Stimulated activated CD4-positive, alpha-beta T cell treated with anti-CD3 and anti-CD28 coated beads, Interleukin-15, amount 100 ng/mL, for 48 hours (primary cell): ENCODE data around the gene CDC42EP5.
"Not testable (repeated sequence)": the region's sequence is repeated elsewhere in the genome, so short reads cannot be mapped to it uniquely, and the experiment has no call there.

Experiments used
- DNase-seq, 2 donors: peaks; one replicate each; pipeline ENCODE4 v3.0.0-alpha.2; 2020; ENCODE audit warnings: low read depth in 2 of 2

The CDC42EP5 gene

DNA sequence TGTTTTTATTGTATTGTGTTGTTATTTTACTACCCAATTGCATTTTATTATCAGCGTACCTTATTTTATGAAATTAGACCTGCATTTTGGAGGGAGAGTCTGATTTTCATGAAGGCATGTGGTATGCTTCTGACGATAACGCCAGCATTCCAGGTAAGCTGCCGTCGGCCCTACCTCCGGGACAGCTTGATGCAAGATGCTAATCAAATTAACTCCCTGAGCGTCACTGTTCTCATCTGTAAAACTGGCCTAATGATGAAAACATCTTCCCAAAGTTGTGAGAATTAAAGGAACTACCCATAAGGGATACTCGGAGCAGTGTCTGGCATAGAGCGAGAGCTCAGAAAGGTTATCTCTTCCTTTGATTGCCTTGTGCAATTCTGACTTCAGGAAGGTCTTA, 16.7 kb upstream of the CDC42EP5 start:
- DNase-seq, result no peak

DNA sequence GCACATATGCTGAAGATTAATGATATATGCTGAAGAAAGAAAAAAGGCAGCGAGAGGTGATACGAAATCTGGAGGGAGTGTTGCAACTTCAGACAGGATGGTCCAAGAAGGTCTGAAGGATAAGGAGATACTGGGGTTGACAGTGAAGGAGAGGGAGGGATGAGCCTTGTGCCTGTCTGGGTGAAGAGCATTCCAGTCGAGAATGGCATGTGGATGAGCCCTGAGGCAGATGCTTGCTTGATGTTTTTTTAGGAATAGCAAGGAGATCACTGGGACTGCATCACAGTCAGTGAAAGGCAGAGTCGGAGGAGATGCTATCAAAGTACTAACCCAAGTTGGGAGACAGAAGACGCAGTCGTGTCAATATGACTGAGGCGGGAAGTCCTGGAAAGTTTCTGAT, 16.2 kb upstream of the CDC42EP5 start:
- DNase-seq, result no peak

DNA sequence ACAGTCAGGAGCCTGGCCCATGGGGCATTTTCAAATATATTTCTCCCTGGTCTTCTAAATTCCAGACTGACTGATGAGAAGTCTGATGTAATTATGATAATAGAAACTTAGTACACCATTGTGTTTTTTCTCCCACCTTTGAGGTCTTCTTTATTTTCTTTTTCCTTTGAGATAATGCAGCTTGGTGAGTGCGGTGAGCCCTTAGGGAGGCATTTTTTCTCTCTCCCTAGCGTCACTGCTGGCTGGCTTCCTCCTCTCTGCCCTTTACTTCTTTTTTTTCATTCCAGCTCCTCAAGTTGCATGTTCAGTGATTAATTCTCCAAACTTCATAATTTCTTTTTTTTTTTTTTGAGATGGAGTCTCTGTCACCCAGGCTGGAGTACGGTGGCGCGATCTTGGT, 12.8 kb upstream of the CDC42EP5 start:
- no peak for DNase-seq

DNA sequence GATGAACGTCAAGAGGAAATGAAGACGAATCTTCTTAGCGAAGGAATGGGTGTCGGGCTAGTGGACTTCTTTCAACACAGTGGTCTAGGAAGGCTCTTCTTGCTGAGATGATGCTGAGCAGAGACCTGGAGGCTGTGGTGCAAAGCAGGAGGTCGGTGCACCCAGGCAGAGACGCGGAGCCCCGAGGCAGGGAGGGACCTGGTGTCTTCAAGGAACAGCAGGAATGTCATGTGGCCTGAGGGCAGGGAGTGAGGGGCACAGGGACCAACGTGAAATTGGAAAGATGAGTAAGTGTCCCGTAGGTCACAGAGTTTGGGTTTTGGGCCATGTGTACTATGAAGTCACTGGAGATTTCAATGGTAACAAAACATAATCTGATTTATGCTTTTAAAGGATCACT, 11.4 kb upstream of the CDC42EP5 start:
- DNase-seq, result no peak

DNA sequence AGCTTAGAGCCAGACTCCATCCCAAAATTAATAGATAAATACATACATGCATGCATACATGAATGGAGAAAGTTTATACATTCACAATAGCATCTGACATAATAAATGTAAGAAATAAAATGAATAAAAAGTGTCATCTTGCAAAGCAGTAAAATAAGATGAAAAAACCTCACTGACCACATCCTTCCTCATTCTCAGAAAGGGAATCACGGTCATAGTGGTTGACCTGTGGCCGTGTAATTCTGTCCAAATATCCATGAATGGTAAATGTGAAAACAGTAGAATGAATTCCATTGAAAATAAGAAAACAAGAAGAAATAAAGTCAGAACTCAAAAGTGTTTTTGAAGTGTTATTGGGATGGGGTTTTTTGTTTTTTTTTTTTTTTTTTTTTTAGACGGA, 9.8 kb upstream of the CDC42EP5 start:
- DNase-seq, result no peak

DNA sequence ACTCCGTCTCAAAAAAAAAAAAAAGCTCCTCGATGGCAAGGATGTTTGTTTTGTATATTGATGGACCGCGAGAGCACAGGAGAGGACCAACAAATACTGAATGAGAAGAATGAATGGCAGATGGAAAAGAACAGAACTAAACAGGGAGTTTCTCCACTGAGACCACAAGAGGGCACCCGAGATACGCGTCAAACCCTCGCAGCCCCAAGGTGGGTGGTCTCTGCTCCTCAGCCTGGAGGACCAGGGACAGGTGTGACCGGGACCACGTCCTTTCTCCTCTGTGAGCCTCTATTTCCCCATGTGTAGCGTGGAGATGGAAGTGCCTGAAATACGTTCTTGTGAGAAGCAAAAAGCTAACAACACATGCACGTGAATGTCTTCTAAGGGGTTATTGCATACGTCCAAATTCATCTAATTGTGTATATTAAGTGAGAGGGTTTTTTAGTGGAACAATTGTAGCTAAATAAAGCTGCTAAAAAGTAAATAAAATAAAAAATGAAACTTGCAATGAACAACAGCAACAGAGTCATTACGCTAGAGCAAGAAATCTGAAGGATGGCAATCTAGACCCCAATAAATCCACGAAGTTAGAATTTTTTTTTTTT, 8.3 kb upstream of the CDC42EP5 start:
- no peak for DNase-seq

DNA sequence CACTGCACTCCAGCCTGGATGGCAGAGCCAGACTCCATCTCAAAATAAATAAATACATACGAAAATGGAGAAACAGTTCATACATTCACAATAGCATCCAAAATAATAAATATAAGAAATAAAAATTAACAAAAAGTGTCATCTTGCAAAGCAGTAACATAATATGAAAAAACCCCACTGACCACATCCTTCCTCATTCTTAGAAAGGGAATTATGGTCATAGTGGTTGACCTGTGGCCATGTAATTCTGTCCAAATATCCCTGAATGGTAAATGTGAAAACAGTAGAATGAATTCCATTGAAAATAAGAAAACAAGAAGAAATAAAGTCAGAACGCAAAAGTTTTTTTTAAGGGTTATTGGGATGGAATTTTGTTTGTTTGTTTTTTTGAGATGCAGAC, 7.0 kb upstream of the CDC42EP5 start:
- DNase-seq, result no peak

DNA sequence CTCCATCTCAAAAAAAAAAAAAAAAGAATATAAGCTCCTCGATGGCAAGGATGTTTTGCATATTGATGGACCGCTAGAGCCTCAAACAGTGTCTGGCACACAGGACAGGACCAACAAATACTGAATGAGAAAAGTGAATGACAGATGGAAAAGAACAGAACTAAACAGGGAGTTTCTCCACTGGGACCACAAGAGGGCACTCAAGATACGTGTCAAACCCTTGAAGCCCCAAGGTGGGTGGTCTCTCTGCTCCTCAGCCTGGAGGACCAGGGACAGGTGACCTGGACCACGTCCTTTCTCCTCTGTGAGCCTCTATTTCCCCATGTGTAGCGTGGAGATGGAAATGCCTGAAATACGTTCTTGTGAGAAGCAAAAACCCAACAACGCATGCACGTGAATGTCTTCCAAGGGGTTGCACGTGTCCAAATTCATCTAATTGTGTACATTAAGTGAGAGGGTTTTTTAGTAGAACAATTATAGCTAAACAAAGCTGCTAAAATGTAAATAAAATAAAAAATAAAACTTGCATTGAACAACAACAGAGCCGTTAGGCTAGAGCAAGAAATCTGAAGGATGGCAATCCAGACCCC, 5.7 kb upstream of the CDC42EP5 start:
- no peak for DNase-seq

DNA sequence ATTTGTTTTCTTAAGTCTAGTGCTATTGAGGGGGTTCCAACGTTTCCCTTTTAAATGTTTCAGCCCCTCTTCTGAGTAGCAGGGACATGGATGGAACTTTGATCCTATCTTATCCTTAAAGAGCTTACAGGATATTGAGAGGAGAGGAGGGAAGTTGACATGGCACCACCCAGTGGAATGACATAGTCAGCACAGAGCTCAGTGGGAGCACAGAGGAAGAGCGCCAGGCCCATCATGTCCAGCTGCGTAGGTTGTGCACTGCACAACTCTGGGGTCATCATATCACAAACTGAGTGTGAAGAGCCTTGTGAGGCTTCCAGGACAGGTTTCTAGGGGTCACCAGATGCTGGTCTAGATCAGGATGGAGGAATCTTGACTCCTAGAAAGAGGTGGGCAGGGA, 4.6 kb upstream of the CDC42EP5 start:
- no peak for DNase-seq

DNA sequence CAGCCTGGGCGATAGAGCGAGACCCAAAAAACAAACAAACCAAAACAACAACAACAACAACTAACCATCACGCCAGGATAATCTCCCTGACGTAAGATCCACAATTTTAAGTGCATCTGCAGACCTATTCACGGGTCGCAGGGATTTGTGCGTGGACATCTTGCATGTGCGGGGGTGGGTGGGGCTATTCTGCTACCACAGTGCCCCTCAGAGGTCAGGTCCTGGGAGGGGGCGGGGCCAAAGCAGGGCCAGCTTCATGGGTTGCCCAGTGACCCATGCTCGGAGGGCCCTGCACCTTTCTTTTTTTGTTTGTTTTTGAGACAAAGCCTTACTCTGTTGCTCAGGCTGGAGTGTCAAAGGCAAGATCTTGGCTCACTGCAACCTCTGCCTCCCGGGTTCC, 2.6 kb upstream of the CDC42EP5 start:
- DNase-seq, result no peak

DNA sequence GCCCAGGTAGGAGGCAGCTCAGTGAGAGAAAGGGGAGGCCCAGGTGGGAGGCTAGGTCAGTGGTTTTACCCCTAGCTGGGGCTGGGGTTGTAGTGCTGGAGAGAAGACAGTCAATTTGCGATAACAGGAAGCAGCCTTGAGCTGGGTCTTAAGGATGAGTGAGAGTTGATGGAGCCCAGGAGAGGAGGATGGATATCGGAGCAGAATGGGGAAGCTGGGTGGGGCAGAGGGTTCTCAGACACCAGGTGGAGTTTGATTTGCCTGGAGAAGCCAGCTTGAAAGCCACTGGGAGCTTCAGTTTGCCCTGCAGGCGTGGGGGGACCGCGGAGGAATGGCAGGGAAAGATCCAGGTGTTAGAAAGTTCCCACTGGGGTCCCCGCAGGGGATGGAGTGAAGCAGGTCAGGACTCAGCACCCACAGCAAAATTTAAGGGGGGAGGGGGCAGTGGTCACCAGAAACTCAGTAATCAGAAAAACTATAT, 836 bp upstream of the CDC42EP5 start:
- DNase-seq, result no peak

DNA sequence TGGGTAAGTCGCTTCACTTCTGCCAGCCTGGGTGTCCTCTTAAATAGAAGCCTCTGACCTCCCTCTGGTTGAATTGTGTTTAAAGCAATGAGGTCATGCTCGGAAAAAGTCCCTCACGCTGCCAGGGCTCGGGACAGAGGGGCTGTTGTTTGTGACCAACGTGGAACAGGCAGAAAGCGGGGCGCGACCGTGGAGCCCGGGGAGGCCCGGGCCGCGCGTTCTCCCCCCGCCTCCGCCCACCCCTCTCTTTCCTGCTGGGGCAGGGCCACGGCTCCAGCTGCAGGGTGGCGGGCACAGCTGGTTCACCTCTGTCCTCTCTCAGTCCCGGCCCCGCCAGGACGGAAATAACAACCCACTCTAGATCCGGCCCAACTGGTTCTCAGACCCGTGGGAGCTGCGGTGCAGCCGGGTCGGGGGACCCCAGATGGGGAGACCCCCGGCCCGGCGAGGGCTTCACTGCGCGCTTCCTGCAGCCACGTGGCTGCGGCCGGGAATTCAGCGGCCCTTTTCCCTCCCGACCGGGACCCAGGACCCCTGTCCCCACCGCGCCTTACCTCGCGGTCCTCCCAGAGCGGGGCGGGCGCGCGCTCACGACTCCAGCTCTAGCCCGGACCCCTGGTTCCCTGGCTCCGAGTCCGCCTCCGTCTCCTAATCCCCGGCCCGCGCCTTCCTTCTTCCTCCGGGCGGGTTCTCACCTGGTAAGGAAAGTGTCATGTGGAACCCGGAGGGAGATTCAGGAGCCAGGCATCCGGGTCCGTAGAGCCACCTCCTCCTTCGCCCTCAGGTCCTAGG, 1.9 kb downstream of the CDC42EP5 start:
- DNase-seq, result no peak

DNA sequence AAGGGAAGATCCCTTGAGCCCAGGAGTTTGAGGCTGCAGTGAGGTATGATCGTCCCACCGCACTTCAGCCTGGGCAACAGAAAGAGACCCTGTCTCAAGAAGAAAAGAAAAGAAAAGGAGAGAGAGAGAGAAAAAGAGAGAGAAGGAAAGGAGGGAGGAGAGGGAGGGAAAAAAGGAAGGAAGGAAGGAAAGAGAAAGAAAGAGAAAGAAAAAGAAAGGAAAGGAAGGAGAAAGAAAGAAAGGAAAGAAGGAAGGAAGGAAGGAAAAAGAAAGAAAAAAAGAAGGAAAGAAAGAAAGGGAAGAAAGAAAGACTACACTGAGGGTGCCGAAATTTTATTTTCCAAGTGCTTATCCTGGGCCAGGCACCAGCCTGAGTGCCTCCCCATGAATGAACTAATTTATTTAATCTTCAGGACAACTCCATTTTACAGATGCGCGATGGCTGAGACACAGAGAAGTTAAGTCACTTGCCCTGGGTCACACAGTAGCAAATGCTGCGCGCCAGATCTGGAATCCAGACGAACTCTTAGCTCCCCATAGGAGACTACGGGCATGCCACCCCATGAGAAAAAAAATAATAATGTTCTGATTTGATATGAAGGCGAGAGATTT, 2.7 kb downstream of the CDC42EP5 start:
- no peak for DNase-seq

DNA sequence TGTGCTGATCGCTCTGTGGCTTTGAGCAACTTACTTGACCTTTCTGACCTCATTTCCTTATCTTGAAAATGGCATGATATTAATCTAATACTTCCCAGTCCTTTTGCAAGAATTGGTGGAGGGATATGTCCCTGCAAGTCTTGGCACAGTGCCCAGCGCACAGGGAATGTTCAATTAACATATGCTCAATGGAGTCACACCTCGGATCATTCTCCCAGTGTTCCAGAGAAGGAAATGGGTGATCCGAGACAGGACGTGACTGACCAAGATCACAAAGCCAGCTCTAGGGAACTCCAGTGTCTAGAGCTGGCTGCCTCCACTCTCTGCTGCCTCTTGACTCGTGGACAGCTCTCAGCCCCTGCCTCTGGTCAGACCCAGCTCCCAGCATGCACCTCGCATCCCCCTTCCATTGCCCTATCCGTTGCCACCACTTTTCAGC, 3.6 kb downstream of the CDC42EP5 start:
- DNase-seq, result no peak

DNA sequence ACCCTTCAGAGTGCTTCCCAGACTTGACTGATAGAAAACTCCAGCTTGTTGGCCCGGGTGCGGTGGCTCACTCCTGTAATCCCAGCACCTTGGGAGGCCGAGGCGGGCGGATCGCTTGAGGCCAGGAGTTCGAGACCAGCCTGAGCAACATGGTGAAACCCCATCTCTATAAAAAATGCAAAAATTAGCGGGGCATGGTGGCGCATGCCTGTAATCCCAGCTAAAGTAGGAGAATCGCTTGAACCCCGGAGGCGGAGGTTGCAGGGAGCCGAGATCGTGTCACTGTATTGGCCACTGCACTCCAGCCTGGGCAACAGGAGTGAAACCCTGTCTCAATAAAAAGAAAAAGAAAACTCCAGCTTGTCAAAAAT, 7.0 kb downstream of the CDC42EP5 start:
- not testable (repeated sequence) for DNase-seq

DNA sequence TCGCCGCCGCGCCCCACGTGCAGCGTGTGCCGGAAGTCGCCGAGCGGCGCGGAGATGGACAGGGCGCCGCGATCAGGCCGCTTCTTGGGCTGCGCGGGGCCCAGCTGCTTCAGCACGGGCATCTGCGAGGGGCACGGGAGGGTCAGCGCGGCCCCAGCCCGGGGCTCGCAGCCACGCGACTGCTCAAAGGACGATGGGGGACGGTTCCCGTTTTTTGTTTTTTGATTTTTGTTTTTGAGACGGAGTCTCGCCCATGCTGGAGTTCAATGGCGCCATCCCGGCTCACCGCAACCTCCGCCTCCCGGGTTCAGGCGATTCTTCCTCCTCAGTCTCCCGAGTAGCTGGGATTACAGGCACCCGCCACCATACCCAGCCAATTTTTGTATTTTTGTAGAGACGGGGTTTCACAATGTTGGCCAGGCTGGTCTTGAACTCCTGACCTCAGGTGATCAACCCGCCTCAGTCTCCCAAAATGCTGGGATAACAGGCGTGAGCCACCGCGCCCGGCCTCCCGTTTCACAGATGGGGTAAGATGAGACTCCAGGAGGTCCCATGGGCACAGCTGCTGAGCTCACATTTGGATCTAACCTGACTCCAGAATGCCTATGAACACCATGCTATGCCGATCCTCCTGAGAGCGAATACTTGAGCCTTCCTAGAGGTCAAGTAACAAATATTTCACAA, 7.5 kb downstream of the CDC42EP5 start:
- no peak for DNase-seq

DNA sequence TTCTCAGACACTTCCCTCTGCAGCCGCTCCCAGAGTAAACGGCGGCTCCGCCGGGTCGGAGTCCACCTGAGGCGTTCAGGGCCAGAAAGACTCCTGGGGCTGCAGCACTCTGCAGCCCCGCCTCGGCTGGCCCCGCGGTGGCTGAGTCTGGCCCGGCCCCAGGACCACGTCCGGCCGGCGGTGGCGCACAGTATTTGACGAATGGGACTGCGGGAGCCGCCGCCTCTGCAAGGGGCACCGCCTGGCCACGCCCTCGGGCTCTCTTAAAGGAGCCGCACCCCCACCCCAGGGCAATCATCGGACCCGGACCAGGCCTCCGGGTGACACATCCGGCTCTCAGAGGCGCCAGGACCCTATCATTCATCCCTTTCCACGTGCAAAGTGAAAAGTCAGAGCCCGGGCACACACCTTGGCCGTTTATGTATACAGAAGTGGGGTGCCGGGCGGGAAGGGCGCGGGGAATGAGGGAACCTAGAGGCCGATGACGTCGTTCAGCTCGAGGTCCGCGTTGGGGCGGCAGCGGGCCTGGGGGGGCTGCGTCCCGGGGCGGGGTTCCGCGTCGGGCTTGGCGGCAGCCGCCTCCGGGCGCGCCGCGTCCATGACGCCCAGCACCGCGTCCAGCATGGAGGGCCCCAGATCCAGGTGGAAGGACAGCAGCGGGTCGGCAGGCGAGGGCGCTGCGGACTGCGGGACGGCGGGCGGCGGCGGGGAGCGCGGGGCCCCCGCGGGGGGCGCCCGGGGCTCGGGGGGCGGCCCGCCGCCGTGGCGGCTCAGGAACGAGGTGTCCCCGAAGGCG, 8.3 kb downstream of the CDC42EP5 start:
- DNase-seq, result peak; percentile 82 to 83

DNA sequence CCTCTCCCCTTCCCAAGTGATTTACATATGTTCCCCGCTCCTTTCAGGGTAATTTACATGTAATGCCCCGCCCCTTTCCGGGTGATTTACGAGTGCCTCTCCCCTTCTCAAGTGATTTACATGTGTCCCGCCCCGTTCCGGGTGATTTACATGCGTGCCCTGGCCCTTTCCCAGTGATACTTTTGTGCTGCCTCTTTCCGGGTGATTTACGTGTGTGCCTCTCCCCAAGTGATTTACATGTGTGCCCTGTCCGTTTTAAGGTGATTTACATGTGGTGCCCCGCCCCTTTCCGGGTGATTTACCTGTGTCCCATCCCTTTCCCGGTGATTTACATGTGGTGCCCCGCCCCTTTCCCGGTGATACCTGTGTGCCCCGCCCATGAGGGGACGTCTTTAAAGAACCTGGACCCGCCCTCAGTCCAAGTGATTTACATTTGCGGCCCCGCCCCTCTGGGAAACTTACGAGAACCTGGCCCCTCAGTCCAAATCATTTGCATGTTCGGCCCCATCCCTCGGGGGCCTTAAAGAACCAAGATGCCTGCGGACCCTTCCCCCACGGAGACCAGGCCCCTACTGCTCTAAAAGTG, 9.0 kb downstream of the CDC42EP5 start:
- DNase-seq, result peak; percentile 88 to 91

DNA sequence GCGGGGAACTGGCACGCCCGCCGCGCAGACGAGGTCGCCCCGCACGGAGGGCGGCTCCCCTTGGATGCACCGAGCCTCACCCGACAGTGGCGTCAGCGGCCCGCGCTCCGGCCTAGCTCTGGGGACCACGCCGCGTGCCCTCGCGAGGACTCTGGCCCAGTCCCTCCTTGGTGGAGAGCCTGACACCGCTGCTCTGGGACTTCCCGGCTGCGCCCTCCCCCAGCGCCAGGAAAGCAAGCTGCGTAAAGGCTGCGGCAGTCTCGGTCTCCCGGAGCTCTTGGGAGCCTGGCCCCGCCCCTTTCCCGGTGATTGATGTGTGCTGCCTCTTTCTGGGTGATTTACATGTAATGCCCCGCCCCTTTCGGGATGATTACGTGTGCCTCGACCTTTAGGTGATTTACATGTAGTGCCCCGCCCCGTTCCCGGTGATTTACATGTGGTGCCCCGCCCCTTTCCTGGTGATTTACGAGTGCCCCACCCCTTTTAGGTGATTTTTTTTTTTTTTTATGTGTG, 9.5 kb downstream of the CDC42EP5 start, which contains the start of gene LENG9:
Gene LENG9 (minus strand): TSS at position 248 of the 513 bp plus-strand sequence. CDS start 252 bp downstream, outside the sequence.
- DNase-seq, result peak; percentile 98 to 99
